Measurements from ENCODE around the gene PTPRO. TPM values are rescaled to one million over a fixed set of nuclear protein-coding genes. Genes with fewer than 3 reads are reported as not detected.

PTPRO gene
- total RNA-seq, 4 donors from 2014 or later, result 0.19 to 0.94 (median 0.70) TPM

DNA sequence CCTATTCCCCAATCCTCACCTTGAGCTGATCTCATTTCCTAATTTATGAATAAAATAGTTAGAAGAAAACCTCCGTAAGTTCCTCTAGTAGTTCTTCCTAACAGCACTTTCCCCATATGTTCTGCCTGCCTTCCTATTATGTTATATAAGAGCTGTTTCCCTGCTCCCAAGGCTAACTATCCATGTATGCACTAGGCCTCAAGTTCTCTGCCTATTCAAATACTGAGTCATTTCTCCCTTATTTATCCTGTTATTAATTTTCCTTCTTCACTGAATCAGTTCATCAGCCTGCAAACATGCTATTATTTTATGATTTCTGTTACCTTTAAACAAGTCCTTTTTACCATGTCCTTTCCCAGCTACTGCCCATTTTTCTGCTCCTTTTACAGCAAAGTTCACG, 302.8 kb downstream of the PTPRO start:
- no peak for DNase-seq
- Histone ChIP-seq H3K4me1 (peaks cover 23 to 24% of the 10 kb centered on the region in 2 donors), H3K4me3 (no peak overlapping the region), H3K27ac (peak overlapping the region in 2 of 4 donors; percentile 7 to 38), H3K36me3 (no peaks in the 10 kb centered on the region), H3K9me3 (no peaks in the 10 kb centered on the region), H3K27me3 (no peaks in the 10 kb centered on the region)
- no peak for ATAC-seq
- in situ Hi-C loops (cut with MboI; ENCODE audit: low sequenced_read_pairs in 4 of 4), result no loop called here
- no peak for TF ChIP-seq CTCF (IDR thresholded peaks at IDR 0.05 in 4 of 5, conservative IDR thresholded peaks at IDR 0.05 in 1 of 5)
- TF ChIP-seq POLR2A (IDR thresholded peaks at IDR 0.05), result no peak
- intact Hi-C loops (cut with DNase I; ENCODE audit: low total_unique reads), result no loop called here

GRCh38 chr12:15627995-15628945, 306.0 kb downstream of the PTPRO start:
- TF ChIP-seq CTCF (IDR thresholded peaks at IDR 0.05 in 4 of 5, conservative IDR thresholded peaks at IDR 0.05 in 1 of 5), result no peak
- no peak for TF ChIP-seq POLR2A (IDR thresholded peaks at IDR 0.05)
- H3K27me3 ChIP-seq, result no peaks in the 10 kb centered on the region
- peaks cover 24 to 29% of the 10 kb centered on the region in 2 donors for H3K4me1 ChIP-seq
- peak in 1 of 2 donors; percentile 40 for ATAC-seq
- H3K27ac ChIP-seq, result peak overlapping the region; percentile 64 to 79 (median 73)
- no peaks in the 10 kb centered on the region for H3K36me3 ChIP-seq
- no peak overlapping the region for H3K4me3 ChIP-seq
- no peaks in the 10 kb centered on the region for H3K9me3 ChIP-seq
- DNase-seq, result no peak
- intact Hi-C loops (cut with DNase I; ENCODE audit: low total_unique reads) (no loop called here), in situ Hi-C loops (cut with MboI; ENCODE audit: low sequenced_read_pairs in 4 of 4) (no loop called here)

GRCh38 chr12:15629108-15629507, 306.8 kb downstream of the PTPRO start:
- Histone ChIP-seq H3K4me1 (peaks cover 24 to 29% of the 10 kb centered on the region in 2 donors), H3K36me3 (no peaks in the 10 kb centered on the region), H3K27me3 (no peaks in the 10 kb centered on the region), H3K9me3 (no peaks in the 10 kb centered on the region), H3K27ac (peak overlapping the region; percentile 64 to 79 (median 73)), H3K4me3 (no peak overlapping the region)
- DNase-seq, result peak; percentile 30 to 67
- TF ChIP-seq CTCF (IDR thresholded peaks at IDR 0.05 in 4 of 5, conservative IDR thresholded peaks at IDR 0.05 in 1 of 5) (no peak), POLR2A (IDR thresholded peaks at IDR 0.05) (no peak)
- intact Hi-C loops (cut with DNase I; ENCODE audit: low total_unique reads) (no loop called here), in situ Hi-C loops (cut with MboI; ENCODE audit: low sequenced_read_pairs in 4 of 4) (no loop called here)
- peak; percentile 95 to 96 for ATAC-seq

DNA sequence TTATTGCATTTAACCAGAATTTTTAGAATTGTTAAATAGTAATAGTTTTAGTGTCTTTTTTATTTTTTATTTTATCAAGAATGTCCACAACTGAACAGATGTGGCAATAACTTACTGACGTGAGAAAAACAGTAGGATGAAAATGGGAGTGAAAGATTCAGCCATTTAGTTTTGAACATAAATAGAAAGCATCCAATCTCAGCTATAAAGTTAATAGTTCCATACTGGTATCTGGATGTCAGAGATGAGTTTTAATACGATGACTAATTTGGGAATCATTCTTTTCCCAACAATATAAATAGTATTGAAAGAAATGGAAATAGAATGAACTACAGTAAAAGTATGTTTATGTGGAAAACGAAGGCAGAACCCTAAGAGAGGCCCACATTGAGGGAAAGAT, 307.5 kb downstream of the PTPRO start:
- no peak for DNase-seq
- H3K4me3 ChIP-seq, result no peak overlapping the region
- no peaks in the 10 kb centered on the region for H3K36me3 ChIP-seq
- ATAC-seq, result no peak
- TF ChIP-seq CTCF (IDR thresholded peaks at IDR 0.05 in 4 of 5, conservative IDR thresholded peaks at IDR 0.05 in 1 of 5), result no peak
- TF ChIP-seq POLR2A (IDR thresholded peaks at IDR 0.05), result no peak
- in situ Hi-C loops (cut with MboI; ENCODE audit: low sequenced_read_pairs in 4 of 4) (no loop called here), intact Hi-C loops (cut with DNase I; ENCODE audit: low total_unique reads) (no loop called here)
- H3K27me3 ChIP-seq, result no peaks in the 10 kb centered on the region
- no peaks in the 10 kb centered on the region for H3K9me3 ChIP-seq
- H3K27ac ChIP-seq, result peak overlapping the region; percentile 45 to 79 (median 68)
- H3K4me1 ChIP-seq, result peaks cover 24 to 29% of the 10 kb centered on the region in 2 donors

All from gastrocnemius medialis (tissue), 4 donors.